SU-DHL-6 (cell line): ENCODE results near the gene DCANP1.

Source experiments
- H2AFZ ChIP-seq: fragments of 200-600 bp; sonication (generic); 2 replicates; pipeline ENCODE4 v1.6.1; 2014; ENCODE audit warnings: low read depth, mild to moderate bottlenecking, moderate library complexity, mixed read lengths, antibody characterized with exemption, low read length; ENCODE audit not compliant: severe bottlenecking
- H3F3A ChIP-seq: fragments of 200-600 bp; shearing (Covaris generic); 2 replicates; pipeline ENCODE4 v1.6.0; 2016; ENCODE audit warnings: antibody characterized with exemption, mild to moderate bottlenecking; ENCODE audit not compliant: insufficient read depth
- H3K27ac ChIP-seq: fragments of 200-600 bp; sonication (generic); 2 replicates; pipeline ENCODE4 v1.5.1; 2016; ENCODE audit warnings: low read depth, mild to moderate bottlenecking, low read length, moderate library complexity, mixed read lengths
- H3K27me3 ChIP-seq: fragments of 200-600 bp; sonication (generic), shearing (Covaris generic); 2 replicates; pipeline ENCODE4 v1.6.0; 2014; ENCODE audit warnings: mild to moderate bottlenecking, low read length
- H3K36me3 ChIP-seq: fragments of 200-600 bp; sonication (generic); 2 replicates; pipeline ENCODE4 v1.6.1; 2014; ENCODE audit warnings: mild to moderate bottlenecking, low read length, mixed read lengths
- H3K4me2 ChIP-seq: fragments of 300-600, 200-600 bp; shearing (Covaris generic), sonication (generic); 2 replicates; pipeline ENCODE4 v1.6.0; 2014; ENCODE audit warnings: low read length, low read depth, mild to moderate bottlenecking; ENCODE audit not compliant: poor library complexity, severe bottlenecking
- H3K4me3 ChIP-seq: fragments of 200-600 bp; sonication (generic); 2 replicates; pipeline ENCODE4 v1.5.1; 2014; ENCODE audit warnings: antibody characterized with exemption, low read length, mild to moderate bottlenecking, mixed read lengths; ENCODE audit not compliant: insufficient read depth, poor library complexity, severe bottlenecking
- H3K79me2 ChIP-seq: fragments of 200-600 bp; sonication (generic); 2 replicates; pipeline ENCODE4 v1.6.1; 2014; ENCODE audit warnings: mild to moderate bottlenecking, low read length, moderate library complexity; ENCODE audit not compliant: insufficient read depth
- H3K9ac ChIP-seq: fragments of 200-600 bp; sonication (generic); 2 replicates; pipeline ENCODE4 v1.7.0; 2014; ENCODE audit warnings: mild to moderate bottlenecking, low read length
- H3K9me2 ChIP-seq: fragments of 200-600 bp; sonication (generic); replicated peaks from 2 replicates; pipeline ENCODE4 v1.6.1; 2014; ENCODE audit warnings: low read length; ENCODE audit not compliant: insufficient read depth
- H3K9me3 ChIP-seq: fragments of 200-600 bp; sonication (generic); 2 replicates; pipeline ENCODE4 v1.6.1; 2014; ENCODE audit warnings: low read length, mixed read lengths; ENCODE audit not compliant: insufficient read depth
- H4K20me1 ChIP-seq: fragments of 200-600 bp; sonication (generic); 2 replicates; pipeline ENCODE4 v1.6.1; 2014; ENCODE audit warnings: low read depth, mild to moderate bottlenecking, antibody characterized with exemption, low read length, moderate library complexity, mixed read lengths
- EZH2phosphoT487 ChIP-seq: fragments of 200-600 bp; sonication (generic), shearing (Covaris generic); conservative IDR thresholded peaks from 2 replicates; pipeline ENCODE4 v1.6.1; 2018; ENCODE audit warnings: mild to moderate bottlenecking, antibody characterized with exemption, low read length, moderate library complexity, mixed read lengths
- TF ChIP-seq, protein P1 (sequence below): fragments of 200-600 bp; sonication (generic); IDR thresholded peaks from one replicate; pipeline ENCODE4 v1.5.1; 2017; ENCODE audit warnings: antibody characterized with exemption, mild to moderate bottlenecking, low read length, moderate library complexity; ENCODE audit not compliant: insufficient read depth, poor library complexity, severe bottlenecking

Gene DCANP1

DNA sequence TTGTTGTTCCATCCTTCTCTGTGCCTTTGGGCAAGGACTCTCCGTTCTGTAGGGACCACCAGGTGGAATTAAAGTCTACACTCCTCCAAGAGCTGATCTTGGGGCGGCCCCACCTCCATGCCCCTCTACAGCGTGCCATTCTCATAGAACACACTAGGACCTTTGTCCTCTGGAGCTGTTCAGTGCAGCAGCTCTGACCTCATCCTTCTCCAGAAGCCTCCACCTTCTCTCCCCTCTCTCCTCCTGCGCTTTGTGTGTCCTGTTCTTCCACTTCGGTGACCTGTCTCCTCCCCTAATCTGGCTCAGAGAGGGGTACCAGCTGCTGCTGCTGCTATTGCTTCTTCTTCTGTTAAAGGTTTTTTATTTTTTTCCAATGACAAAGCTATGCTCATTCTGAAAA lies 46.3 kb downstream of the DCANP1 start:
- no peak overlapping the region for H2AFZ ChIP-seq
- no peak overlapping the region for H3K4me2 ChIP-seq
- H3K4me3 ChIP-seq = no peak overlapping the region
- H3K9ac ChIP-seq = no peak overlapping the region
- no peaks in the 10 kb centered on the region for H3F3A ChIP-seq
- no peaks in the 10 kb centered on the region for H3K27me3 ChIP-seq
- H3K36me3 ChIP-seq = no peaks in the 10 kb centered on the region
- peaks cover 29% of the 10 kb centered on the region for H3K79me2 ChIP-seq
- TF ChIP-seq, protein P1, sequence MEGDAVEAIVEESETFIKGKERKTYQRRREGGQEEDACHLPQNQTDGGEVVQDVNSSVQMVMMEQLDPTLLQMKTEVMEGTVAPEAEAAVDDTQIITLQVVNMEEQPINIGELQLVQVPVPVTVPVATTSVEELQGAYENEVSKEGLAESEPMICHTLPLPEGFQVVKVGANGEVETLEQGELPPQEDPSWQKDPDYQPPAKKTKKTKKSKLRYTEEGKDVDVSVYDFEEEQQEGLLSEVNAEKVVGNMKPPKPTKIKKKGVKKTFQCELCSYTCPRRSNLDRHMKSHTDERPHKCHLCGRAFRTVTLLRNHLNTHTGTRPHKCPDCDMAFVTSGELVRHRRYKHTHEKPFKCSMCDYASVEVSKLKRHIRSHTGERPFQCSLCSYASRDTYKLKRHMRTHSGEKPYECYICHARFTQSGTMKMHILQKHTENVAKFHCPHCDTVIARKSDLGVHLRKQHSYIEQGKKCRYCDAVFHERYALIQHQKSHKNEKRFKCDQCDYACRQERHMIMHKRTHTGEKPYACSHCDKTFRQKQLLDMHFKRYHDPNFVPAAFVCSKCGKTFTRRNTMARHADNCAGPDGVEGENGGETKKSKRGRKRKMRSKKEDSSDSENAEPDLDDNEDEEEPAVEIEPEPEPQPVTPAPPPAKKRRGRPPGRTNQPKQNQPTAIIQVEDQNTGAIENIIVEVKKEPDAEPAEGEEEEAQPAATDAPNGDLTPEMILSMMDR = no peak
- no peak for TF ChIP-seq EZH2phosphoT487
- peaks cover 8% of the 10 kb centered on the region; the same call in 1 of the 2 replicates for H4K20me1 ChIP-seq
- H3K9me2 ChIP-seq = no peaks in the 10 kb centered on the region
- no peak overlapping the region for H3K27ac ChIP-seq
- no peaks in the 10 kb centered on the region for H3K9me3 ChIP-seq

DNA sequence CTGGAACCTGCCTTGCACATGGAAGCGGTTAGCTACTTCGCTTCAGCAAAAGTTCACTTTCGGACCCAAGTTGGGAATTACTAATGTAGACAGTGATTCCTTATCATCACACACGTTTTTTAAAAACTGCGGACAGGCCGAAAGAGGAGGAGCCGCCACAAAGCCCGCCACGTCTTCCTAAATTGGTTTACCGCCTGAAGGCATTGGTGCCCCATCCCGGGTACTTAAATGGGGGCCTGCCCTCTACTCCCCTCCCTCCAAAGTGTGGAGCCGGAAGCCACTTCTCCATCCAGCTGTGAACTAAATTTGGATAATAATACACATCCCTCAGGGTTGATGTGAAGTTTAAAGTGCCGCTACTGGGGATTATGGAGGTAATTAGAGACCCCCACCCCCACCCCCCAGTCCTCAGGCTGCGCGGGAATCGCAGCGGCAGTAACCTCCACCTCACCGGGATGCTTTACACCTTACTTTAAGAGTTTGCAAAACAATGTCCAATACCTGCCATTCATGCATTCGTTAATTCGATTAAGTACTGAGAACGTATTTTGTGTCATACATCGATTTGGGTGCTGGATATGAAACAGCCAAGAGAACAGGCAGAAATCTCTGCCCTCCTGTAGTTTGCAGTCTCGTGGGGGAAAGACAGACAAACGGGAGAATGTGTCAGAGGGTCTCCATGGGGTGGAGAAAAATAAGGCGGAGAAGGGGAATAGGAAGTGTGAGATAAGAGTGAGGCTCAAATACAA lies 47.2 kb downstream of the DCANP1 start:
- no peaks in the 10 kb centered on the region for H3K9me2 ChIP-seq
- TF ChIP-seq EZH2phosphoT487 = no peak
- TF ChIP-seq, protein P1 = no peak
- H3K27me3 ChIP-seq = no peaks in the 10 kb centered on the region
- no peaks in the 10 kb centered on the region for H3F3A ChIP-seq
- peak overlapping the region; percentile 97 for H3K4me3 ChIP-seq
- peak overlapping the region; percentile 70 for H3K4me2 ChIP-seq
- H3K27ac ChIP-seq = no peak overlapping the region
- no peaks in the 10 kb centered on the region for H3K9me3 ChIP-seq
- peak overlapping the region; percentile 99 for H3K9ac ChIP-seq
- H4K20me1 ChIP-seq = peaks cover 16% of the 10 kb centered on the region; the same call in 1 of the 2 replicates
- H3K36me3 ChIP-seq = no peaks in the 10 kb centered on the region
- H3K79me2 ChIP-seq = peaks cover 38% of the 10 kb centered on the region
- H2AFZ ChIP-seq = peak overlapping the region; percentile 98

DNA sequence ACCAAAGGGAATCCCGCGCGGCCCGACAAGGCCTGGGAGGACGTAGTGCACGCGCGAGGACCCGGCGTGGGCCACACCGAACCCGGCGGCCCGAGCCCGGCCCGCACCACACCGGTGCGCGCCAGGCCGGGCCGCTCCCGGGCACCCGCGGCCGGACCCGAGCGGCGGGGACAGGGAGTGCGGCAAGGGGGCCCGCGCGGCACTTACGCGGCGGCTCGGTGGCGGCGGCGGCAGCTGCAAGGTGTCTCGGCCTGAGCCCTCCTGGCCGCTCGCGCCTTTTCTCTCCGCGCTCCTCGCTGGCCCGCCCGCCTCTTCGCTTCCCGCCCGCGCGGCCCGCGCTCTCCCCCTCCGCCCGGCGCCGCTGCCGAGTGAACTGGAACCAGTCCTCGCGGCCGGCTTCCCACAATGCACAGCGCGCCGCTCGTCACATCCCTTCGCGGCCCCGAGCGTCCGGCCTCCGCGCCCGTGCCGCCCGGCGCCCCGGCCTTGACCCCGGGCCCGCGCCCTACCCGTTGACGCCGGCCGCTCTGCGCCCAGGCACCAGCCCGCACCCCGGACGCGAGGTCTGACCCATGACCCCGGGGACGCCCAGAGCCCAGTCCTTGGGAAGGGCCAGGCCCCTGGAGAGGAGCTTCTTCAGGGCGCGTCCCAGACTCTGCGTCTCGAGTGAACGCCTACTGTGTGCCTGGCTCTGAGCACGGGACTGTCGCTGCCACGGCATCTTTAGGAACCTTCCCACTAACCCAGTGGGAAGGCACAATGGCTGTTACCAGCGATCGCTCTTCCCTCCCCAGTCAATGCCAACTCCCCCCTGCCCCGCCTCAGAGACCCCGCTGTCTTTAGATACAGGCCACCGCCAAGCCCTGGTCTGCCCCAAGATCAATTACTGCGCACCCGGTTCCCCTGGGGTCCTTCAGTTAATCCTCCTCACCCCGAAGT lies 48.0 kb downstream of the DCANP1 start, which contains the start of gene MACROH2A1:
Gene MACROH2A1 (minus strand): TSS at position 377 of the 939 bp plus-strand sequence. CDS start 10,138 bp downstream, outside the sequence.
- Histone ChIP-seq H3K9me2 (no peaks in the 10 kb centered on the region), H3K4me3 (peak within 1 kb of the TSS; percentile 97), H3K36me3 (no peaks in the 10 kb centered on the region), H3K79me2 (peaks cover 47% of the 10 kb centered on the region), H3K9ac (peak within 1 kb of the TSS; percentile 99), H3F3A (no peaks in the 10 kb centered on the region), H3K9me3 (no peaks in the 10 kb centered on the region), H3K27me3 (no peaks in the 10 kb centered on the region), H3K27ac (peak within 1 kb of the TSS; percentile 72), H4K20me1 (peaks cover 22% of the 10 kb centered on the region; the same call in 1 of the 2 replicates), H2AFZ (peak within 1 kb of the TSS; percentile 98), H3K4me2 (peak within 1 kb of the TSS; percentile 70)
- TF ChIP-seq EZH2phosphoT487 = no peak
- TF ChIP-seq, protein P1 = no peak
